ENCODE results near the gene CEP20.

CEP20 gene

DNA sequence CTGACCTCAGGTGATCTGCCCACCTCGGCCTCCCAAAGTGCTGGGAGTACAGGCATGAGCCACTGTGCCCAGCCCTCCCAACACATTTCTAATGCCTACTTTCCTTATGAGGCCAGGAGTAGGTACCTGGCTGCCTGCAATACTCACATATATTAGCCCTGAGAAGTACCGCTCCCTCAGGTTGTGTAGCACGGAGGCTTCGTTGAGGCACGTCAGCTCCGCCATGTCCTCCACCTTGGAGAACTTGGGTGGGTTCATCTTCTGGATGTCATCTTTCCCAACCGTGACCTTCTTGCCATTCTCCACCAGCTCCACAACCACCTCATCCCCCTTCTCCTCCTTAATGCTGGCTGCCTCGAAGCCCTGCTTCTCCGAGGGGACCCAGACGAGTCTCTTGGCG, 50.6 kb downstream of the CEP20 start:
- TF ChIP-seq SUZ12 (IDR thresholded peaks at IDR 0.05; ENCODE audit: extremely low read depth, insufficient read depth, insufficient read length) (no peak), YY1 (IDR thresholded peaks at IDR 0.05; ENCODE audit: insufficient read depth, insufficient read length) (no peak), ZNF274 (IDR thresholded peaks at IDR 0.05; ENCODE audit: low read depth, low read length) (no peak)
- H3K4me1 ChIP-seq (ENCODE audit: insufficient read depth, insufficient read length), result no peaks in the 10 kb centered on the region
- no peak overlapping the region for H3K4me3 ChIP-seq (ENCODE audit: insufficient read length, low read depth)
- H3K9ac ChIP-seq (ENCODE audit: insufficient read length, low read depth), result no peak overlapping the region
- H3K9me3 ChIP-seq (ENCODE audit: insufficient read depth, low read length), result no peaks in the 10 kb centered on the region
- no peaks in the 10 kb centered on the region for H3K27me3 ChIP-seq (ENCODE audit: insufficient read depth, insufficient read length)
- no peaks in the 10 kb centered on the region for H3K36me3 ChIP-seq (ENCODE audit: insufficient read depth, insufficient read length, low read length)
- DNase-seq (ENCODE audit: low read depth, low spot score), result no peak

DNA sequence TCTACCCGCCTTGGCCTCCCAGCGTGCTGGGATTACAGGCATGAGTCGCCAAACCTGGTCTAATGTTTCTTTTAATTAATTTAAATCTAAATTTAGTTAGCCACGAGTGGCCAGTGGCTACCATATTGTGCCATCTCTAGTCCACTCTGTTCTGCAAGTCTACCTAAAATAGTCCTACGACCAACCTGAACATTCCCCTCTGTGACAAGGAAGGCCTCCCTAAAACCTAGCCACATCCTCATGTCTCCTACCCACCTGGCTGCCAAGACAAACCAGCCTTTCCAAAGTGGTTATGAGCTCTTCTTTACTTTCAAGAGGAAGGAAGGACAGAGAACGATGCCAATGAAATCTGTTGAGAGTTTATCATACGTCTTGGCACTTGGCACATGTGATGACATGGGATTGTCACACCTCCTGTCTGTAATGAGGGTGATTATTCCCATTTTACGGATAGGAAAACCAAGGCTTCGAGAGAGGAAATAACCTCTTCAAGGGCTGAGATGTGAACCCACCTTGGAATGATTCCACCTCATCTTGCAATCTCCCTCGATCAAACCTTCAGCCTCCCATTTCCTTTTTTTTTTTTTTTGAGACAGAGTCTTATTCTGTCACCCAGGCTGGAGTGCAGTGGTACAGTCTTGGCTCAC, 51.3 kb downstream of the CEP20 start:
- DNase-seq (ENCODE audit: low read depth, low spot score), result no peak
- TF ChIP-seq SUZ12 (IDR thresholded peaks at IDR 0.05; ENCODE audit: extremely low read depth, insufficient read depth, insufficient read length) (no peak), ZNF274 (IDR thresholded peaks at IDR 0.05; ENCODE audit: low read depth, low read length) (no peak), YY1 (IDR thresholded peaks at IDR 0.05; ENCODE audit: insufficient read depth, insufficient read length) (no peak)

DNA sequence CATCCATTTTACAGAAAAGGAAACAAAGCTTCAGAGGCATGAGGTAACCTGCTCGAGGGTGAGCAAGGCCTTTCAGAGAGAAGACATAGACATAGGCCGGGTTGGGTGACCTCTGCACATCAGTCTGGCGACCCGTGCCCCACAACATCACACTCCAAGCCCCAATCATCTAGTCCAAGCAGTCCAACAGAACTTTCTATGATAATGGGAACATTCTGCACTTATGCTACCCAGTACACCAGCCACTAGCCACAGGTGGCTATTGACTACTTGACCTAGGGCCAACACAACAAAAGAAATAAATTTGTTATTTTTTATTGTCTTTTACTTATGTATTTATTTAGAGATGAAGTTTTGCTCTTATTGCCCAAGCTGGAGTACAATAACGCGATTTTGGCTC, 52.3 kb downstream of the CEP20 start:
- H3K9ac ChIP-seq (ENCODE audit: insufficient read length, low read depth), result no peak overlapping the region
- no peaks in the 10 kb centered on the region for H3K9me3 ChIP-seq (ENCODE audit: insufficient read depth, low read length)
- no peak overlapping the region for H3K4me3 ChIP-seq (ENCODE audit: insufficient read length, low read depth)
- TF ChIP-seq YY1 (IDR thresholded peaks at IDR 0.05; ENCODE audit: insufficient read depth, insufficient read length), result no peak
- no peak for TF ChIP-seq ZNF274 (IDR thresholded peaks at IDR 0.05; ENCODE audit: low read depth, low read length)
- TF ChIP-seq SUZ12 (IDR thresholded peaks at IDR 0.05; ENCODE audit: extremely low read depth, insufficient read depth, insufficient read length), result no peak
- no peaks in the 10 kb centered on the region for H3K36me3 ChIP-seq (ENCODE audit: insufficient read depth, insufficient read length, low read length)
- H3K4me1 ChIP-seq (ENCODE audit: insufficient read depth, insufficient read length), result no peaks in the 10 kb centered on the region
- no peak for DNase-seq (ENCODE audit: low read depth, low spot score)
- no peaks in the 10 kb centered on the region for H3K27me3 ChIP-seq (ENCODE audit: insufficient read depth, insufficient read length)

More for the DNA sequence above, 51.3 kb downstream of the CEP20 start:
- Histone ChIP-seq H3K4me3 (ENCODE audit: insufficient read length, low read depth) (no peak overlapping the region), H3K36me3 (ENCODE audit: insufficient read depth, insufficient read length, low read length) (no peaks in the 10 kb centered on the region), H3K27me3 (ENCODE audit: insufficient read depth, insufficient read length) (no peaks in the 10 kb centered on the region), H3K9ac (ENCODE audit: insufficient read length, low read depth) (no peak overlapping the region), H3K4me1 (ENCODE audit: insufficient read depth, insufficient read length) (no peaks in the 10 kb centered on the region), H3K9me3 (ENCODE audit: insufficient read depth, low read length) (no peaks in the 10 kb centered on the region)

DNA sequence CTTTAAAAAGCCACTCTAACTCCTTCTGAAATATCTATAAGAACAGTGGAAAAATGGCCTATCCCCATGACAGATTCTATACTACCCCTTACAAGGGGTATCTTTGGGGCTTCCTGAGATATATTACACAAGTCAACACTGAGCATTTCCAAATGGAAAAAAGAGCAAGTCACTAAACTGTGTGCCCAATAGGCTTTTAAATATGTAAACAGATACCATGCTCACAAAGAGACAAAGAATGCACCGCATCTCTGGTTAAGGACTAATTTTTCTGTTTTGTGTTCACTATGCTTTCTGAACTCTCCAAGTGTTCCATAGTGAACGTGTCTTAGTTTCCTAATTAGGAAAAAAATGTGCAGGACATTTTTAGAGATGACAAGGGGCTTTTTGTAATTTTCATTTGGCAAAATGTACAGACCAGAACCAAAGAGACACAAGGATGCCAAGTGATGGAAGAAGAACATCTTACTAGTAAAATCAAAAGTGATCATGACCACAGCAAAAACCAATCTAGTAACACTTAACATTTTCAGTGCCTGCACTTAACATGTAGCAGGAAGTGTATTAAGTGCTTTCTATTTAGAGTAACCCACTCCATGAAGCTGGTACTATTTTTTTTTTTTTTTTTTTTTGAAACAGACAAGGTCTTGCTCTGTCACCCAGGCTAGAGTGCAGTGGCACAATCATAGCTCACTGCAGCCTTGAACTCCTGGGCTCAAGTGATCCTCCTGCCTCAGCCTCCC, 53.1 kb downstream of the CEP20 start:
- no peaks in the 10 kb centered on the region for H3K27me3 ChIP-seq (ENCODE audit: insufficient read depth, insufficient read length)
- TF ChIP-seq YY1 (IDR thresholded peaks at IDR 0.05; ENCODE audit: insufficient read depth, insufficient read length) (no peak), SUZ12 (IDR thresholded peaks at IDR 0.05; ENCODE audit: extremely low read depth, insufficient read depth, insufficient read length) (no peak), ZNF274 (IDR thresholded peaks at IDR 0.05; ENCODE audit: low read depth, low read length) (no peak)
- no peak overlapping the region for H3K4me3 ChIP-seq (ENCODE audit: insufficient read length, low read depth)
- H3K36me3 ChIP-seq (ENCODE audit: insufficient read depth, insufficient read length, low read length), result no peaks in the 10 kb centered on the region
- no peaks in the 10 kb centered on the region for H3K9me3 ChIP-seq (ENCODE audit: insufficient read depth, low read length)
- H3K4me1 ChIP-seq (ENCODE audit: insufficient read depth, insufficient read length), result no peaks in the 10 kb centered on the region
- DNase-seq (ENCODE audit: low read depth, low spot score), result no peak
- H3K9ac ChIP-seq (ENCODE audit: insufficient read length, low read depth), result no peak overlapping the region

DNA sequence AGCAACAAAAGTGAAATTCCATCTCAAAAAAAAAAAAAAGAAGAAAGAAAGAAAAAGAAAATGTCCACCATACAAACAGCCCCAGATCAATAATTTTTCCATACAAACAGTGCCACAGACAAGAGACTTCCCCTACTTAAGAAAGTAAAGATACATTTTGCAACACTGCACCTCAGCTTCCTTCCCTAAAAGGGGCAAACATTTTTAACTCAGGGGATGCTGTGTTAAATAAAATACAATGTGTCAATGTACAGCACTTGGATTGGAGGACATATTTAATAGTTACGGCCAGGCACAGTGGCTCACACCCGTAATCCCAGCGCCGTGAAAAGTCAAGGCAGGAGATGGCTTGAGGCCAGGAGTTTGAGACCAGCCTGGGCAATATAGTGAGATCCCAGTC, 53.9 kb downstream of the CEP20 start:
- no peak for DNase-seq (ENCODE audit: low read depth, low spot score)
- no peaks in the 10 kb centered on the region for H3K27me3 ChIP-seq (ENCODE audit: insufficient read depth, insufficient read length)
- TF ChIP-seq SUZ12 (IDR thresholded peaks at IDR 0.05; ENCODE audit: extremely low read depth, insufficient read depth, insufficient read length), result no peak
- TF ChIP-seq YY1 (IDR thresholded peaks at IDR 0.05; ENCODE audit: insufficient read depth, insufficient read length), result no peak
- no peak for TF ChIP-seq ZNF274 (IDR thresholded peaks at IDR 0.05; ENCODE audit: low read depth, low read length)
- no peak overlapping the region for H3K4me3 ChIP-seq (ENCODE audit: insufficient read length, low read depth)
- no peaks in the 10 kb centered on the region for H3K9me3 ChIP-seq (ENCODE audit: insufficient read depth, low read length)
- no peaks in the 10 kb centered on the region for H3K36me3 ChIP-seq (ENCODE audit: insufficient read depth, insufficient read length, low read length)
- H3K4me1 ChIP-seq (ENCODE audit: insufficient read depth, insufficient read length), result no peaks in the 10 kb centered on the region
- no peak overlapping the region for H3K9ac ChIP-seq (ENCODE audit: insufficient read length, low read depth)

DNA sequence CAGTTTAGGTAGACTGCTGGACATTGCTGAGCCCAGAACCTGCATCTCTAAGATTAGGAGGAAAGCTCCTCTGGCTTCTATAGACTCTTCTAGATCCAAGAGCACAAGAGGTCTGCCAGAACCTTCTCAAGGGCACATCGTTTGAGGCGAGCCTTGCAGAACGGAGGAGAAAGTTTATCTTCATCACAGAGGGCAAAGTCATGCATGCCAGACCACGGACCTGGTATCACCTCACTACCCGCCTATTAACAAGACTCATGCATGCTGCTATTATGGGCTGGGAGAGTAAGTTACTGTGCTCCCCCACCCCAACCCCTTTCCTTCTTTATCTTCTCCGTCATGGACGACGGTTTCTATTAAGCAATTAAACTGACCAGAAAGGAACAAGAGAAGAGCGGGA, 54.9 kb downstream of the CEP20 start:
- Histone ChIP-seq H3K27me3 (ENCODE audit: insufficient read depth, insufficient read length) (no peaks in the 10 kb centered on the region), H3K9ac (ENCODE audit: insufficient read length, low read depth) (no peak overlapping the region), H3K36me3 (ENCODE audit: insufficient read depth, insufficient read length, low read length) (no peaks in the 10 kb centered on the region), H3K4me1 (ENCODE audit: insufficient read depth, insufficient read length) (no peaks in the 10 kb centered on the region), H3K9me3 (ENCODE audit: insufficient read depth, low read length) (no peaks in the 10 kb centered on the region), H3K4me3 (ENCODE audit: insufficient read length, low read depth) (no peak overlapping the region)
- DNase-seq (ENCODE audit: low read depth, low spot score), result no peak
- TF ChIP-seq YY1 (IDR thresholded peaks at IDR 0.05; ENCODE audit: insufficient read depth, insufficient read length) (no peak), SUZ12 (IDR thresholded peaks at IDR 0.05; ENCODE audit: extremely low read depth, insufficient read depth, insufficient read length) (no peak), ZNF274 (IDR thresholded peaks at IDR 0.05; ENCODE audit: low read depth, low read length) (no peak)

DNA sequence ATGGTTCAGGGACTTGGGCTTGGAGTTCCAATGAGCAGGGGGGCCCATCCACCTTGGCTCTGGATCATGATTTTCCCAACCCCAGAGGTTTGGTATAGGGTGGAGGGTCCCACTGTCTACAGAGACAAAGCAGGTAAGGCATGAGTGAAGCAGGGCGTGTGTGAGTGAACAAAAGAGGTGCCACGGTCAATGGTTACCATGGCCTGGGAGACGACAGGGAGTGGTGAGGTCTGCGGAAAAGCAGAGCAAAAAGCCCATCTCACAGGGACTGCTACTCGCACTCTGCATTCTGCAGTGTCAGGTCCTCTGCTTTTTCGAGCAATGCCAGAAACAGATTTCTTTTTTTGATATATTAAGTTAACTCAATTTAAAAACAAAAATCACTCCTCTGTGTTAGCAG, 56.2 kb downstream of the CEP20 start:
- TF ChIP-seq SUZ12 (IDR thresholded peaks at IDR 0.05; ENCODE audit: extremely low read depth, insufficient read depth, insufficient read length) (no peak), ZNF274 (IDR thresholded peaks at IDR 0.05; ENCODE audit: low read depth, low read length) (no peak), YY1 (IDR thresholded peaks at IDR 0.05; ENCODE audit: insufficient read depth, insufficient read length) (no peak)
- Histone ChIP-seq H3K9me3 (ENCODE audit: insufficient read depth, low read length) (no peaks in the 10 kb centered on the region), H3K4me3 (ENCODE audit: insufficient read length, low read depth) (no peak overlapping the region), H3K9ac (ENCODE audit: insufficient read length, low read depth) (no peak overlapping the region), H3K27me3 (ENCODE audit: insufficient read depth, insufficient read length) (no peaks in the 10 kb centered on the region), H3K4me1 (ENCODE audit: insufficient read depth, insufficient read length) (no peaks in the 10 kb centered on the region), H3K36me3 (ENCODE audit: insufficient read depth, insufficient read length, low read length) (no peaks in the 10 kb centered on the region)
- no peak for DNase-seq (ENCODE audit: low read depth, low spot score)

All from NT2/D1 (cell line).